ENCODE data around the gene VRK1. TPM values are rescaled to one million over a fixed set of nuclear protein-coding genes. Genes with fewer than 3 reads are reported as not detected.

The VRK1 gene
- polyA plus RNA-seq, 3 donors, result 5.5 to 14.3 (median 13.2) TPM

DNA sequence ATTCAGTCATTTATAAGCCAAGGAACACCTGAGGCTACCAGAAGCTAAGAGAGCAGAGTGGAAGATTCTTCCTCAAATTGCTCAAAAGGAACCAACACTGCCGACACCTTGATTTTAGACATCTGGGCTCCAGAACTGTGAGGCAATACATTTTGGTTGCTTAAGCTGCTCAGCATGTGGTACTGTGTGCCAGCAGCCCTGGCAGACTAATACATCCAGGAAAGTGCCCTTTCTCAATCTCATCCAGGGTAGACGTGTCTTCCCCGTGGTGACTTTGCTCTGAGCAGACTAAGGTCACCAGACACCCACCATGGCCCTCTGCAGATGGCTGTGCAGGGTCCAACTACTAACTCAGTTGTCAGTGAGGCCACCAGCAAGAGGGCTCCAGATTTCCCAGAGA, 122.8 kb downstream of the VRK1 start:
- TF ChIP-seq, protein P1, sequence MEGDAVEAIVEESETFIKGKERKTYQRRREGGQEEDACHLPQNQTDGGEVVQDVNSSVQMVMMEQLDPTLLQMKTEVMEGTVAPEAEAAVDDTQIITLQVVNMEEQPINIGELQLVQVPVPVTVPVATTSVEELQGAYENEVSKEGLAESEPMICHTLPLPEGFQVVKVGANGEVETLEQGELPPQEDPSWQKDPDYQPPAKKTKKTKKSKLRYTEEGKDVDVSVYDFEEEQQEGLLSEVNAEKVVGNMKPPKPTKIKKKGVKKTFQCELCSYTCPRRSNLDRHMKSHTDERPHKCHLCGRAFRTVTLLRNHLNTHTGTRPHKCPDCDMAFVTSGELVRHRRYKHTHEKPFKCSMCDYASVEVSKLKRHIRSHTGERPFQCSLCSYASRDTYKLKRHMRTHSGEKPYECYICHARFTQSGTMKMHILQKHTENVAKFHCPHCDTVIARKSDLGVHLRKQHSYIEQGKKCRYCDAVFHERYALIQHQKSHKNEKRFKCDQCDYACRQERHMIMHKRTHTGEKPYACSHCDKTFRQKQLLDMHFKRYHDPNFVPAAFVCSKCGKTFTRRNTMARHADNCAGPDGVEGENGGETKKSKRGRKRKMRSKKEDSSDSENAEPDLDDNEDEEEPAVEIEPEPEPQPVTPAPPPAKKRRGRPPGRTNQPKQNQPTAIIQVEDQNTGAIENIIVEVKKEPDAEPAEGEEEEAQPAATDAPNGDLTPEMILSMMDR (IDR thresholded peaks at IDR 0.05), result no peak
- H3K9me3 Mint-ChIP-seq, result peaks cover 5 to 22% (median 9%) of the 10 kb centered on the region in 7 donors
- H3K36me3 Mint-ChIP-seq, result peaks cover 0 to 3% of the 10 kb centered on the region in 2 donors
- no peak overlapping the region for H3K9ac ChIP-seq (ENCODE audit: insufficient read depth, low read length, poor library complexity, severe bottlenecking)
- peaks cover 7 to 12% of the 10 kb centered on the region in 2 donors for H3K9me3 ChIP-seq (replicated peaks in 1 of 2; ENCODE audit: control insufficient read depth in 1 of 2, insufficient read depth in 1 of 2, low read length in 2 of 2)
- no peaks in the 10 kb centered on the region for H4K20me1 ChIP-seq (ENCODE audit: insufficient read depth, low read length)
- no peak overlapping the region for H2AFZ ChIP-seq (ENCODE audit: insufficient read depth, low read depth, low read length, poor library complexity, severe bottlenecking)
- DNase-seq, result peak; percentile 16 to 23 (median 17)
- no peak overlapping the region for H3K4me3 ChIP-seq (replicated peaks in 1 of 3; ENCODE audit: low read depth in 2 of 3, low read length in 3 of 3)
- no peaks in the 10 kb centered on the region for H3K36me3 ChIP-seq (replicated peaks in 1 of 2; ENCODE audit: control insufficient read depth in 1 of 2, insufficient read depth in 2 of 2, low read length in 2 of 2)
- peaks cover 14 to 16% of the 10 kb centered on the region in 2 donors for H3K4me1 ChIP-seq (ENCODE audit: control insufficient read depth in 1 of 2, insufficient read depth in 2 of 2, low read length in 2 of 2)
- H3K27me3 ChIP-seq (ENCODE audit: control insufficient read depth in 2 of 2, insufficient read depth in 2 of 2, low read length in 2 of 2), result no peaks in the 10 kb centered on the region
- no peak overlapping the region for H3K27ac ChIP-seq (ENCODE audit: low read depth in 1 of 2, low read length in 2 of 2)
- 11% methylated on average over 3 of the region's 3 CpGs for WGBS (ENCODE audit: insufficient coverage)
- H3K4me3 Mint-ChIP-seq, result no peak overlapping the region
- H3K79me2 ChIP-seq (ENCODE audit: insufficient read depth, low read length), result no peaks in the 10 kb centered on the region
- H3K4me1 Mint-ChIP-seq, result peaks cover 20% of the 10 kb centered on the region
- peak overlapping the region in 1 of 7 donors; percentile 27 for H3K27ac Mint-ChIP-seq
- peaks cover 0 to 2% (median 1%) of the 10 kb centered on the region in 3 donors for H3K27me3 Mint-ChIP-seq (ENCODE audit: low read depth in 3 of 3)
- no peak overlapping the region for H3K4me2 ChIP-seq (replicated peaks; ENCODE audit: extremely low read depth, low read length, poor library complexity, severe bottlenecking)
- intact Hi-C loops (cut with micrococcal nuclease), result no loop called here

DNA sequence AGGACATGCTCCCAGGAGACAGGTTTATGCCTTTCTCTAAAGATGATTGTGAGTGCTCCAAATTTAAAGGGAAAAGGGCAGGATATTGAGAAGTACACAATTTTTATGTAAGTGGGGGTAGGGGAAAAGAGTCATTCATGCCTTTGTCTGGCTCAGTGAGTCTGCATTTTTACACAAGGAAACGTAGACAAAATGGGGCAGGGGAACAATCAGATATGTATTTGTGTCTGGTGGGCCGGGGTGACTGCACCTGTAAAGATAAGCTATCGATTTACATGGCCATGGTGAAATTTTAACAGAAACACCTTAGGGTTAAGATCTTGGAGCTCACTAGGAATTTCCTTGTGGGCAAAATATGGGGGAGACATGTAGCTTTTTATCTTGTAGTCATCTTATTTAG, 123.6 kb downstream of the VRK1 start:
- no peak for DNase-seq
- H3K36me3 ChIP-seq (replicated peaks in 1 of 2; ENCODE audit: control insufficient read depth in 1 of 2, insufficient read depth in 2 of 2, low read length in 2 of 2), result no peaks in the 10 kb centered on the region
- peaks cover 14 to 16% of the 10 kb centered on the region in 2 donors for H3K4me1 ChIP-seq (ENCODE audit: control insufficient read depth in 1 of 2, insufficient read depth in 2 of 2, low read length in 2 of 2)
- Mint-ChIP-seq H3K4me1 (peaks cover 20% of the 10 kb centered on the region), H3K4me3 (no peak overlapping the region), H3K27ac (peak overlapping the region in 1 of 7 donors; percentile 41), H3K36me3 (no peaks in the 10 kb centered on the region), H3K9me3 (peaks cover 0 to 14% (median 1%) of the 10 kb centered on the region in 7 donors), H3K27me3 (ENCODE audit: low read depth in 3 of 3) (peaks cover 0 to 2% (median 1%) of the 10 kb centered on the region in 3 donors)
- 100% methylated on average over 2 of the region's 3 CpGs for WGBS (ENCODE audit: insufficient coverage)
- no peak overlapping the region for H3K27ac ChIP-seq (ENCODE audit: low read depth in 1 of 2, low read length in 2 of 2)
- intact Hi-C loops (cut with micrococcal nuclease), result no loop called here
- no peak overlapping the region for H2AFZ ChIP-seq (ENCODE audit: insufficient read depth, low read depth, low read length, poor library complexity, severe bottlenecking)
- no peaks in the 10 kb centered on the region for H3K27me3 ChIP-seq (ENCODE audit: control insufficient read depth in 2 of 2, insufficient read depth in 2 of 2, low read length in 2 of 2)
- H3K9ac ChIP-seq (ENCODE audit: insufficient read depth, low read length, poor library complexity, severe bottlenecking), result no peak overlapping the region
- H4K20me1 ChIP-seq (ENCODE audit: insufficient read depth, low read length), result no peaks in the 10 kb centered on the region
- no peaks in the 10 kb centered on the region for H3K79me2 ChIP-seq (ENCODE audit: insufficient read depth, low read length)
- TF ChIP-seq, protein P1 (IDR thresholded peaks at IDR 0.05), result no peak
- peaks cover 0 to 4% of the 10 kb centered on the region in 2 donors for H3K9me3 ChIP-seq (replicated peaks in 1 of 2; ENCODE audit: control insufficient read depth in 1 of 2, insufficient read depth in 1 of 2, low read length in 2 of 2)
- no peak overlapping the region for H3K4me2 ChIP-seq (replicated peaks; ENCODE audit: extremely low read depth, low read length, poor library complexity, severe bottlenecking)
- no peak overlapping the region for H3K4me3 ChIP-seq (replicated peaks in 1 of 3; ENCODE audit: low read depth in 2 of 3, low read length in 3 of 3)

All from CD14-positive monocyte (primary cell).